PC-9 (cell line): Measurements from ENCODE around the gene PET100.

Experiments
- EZH2 ChIP-seq: fragments of 200-600 bp; sonication (generic); IDR thresholded peaks from 2 replicates; pipeline ENCODE4 v1.8.0; 2017; ENCODE audit warnings: antibody characterized with exemption, low read depth
- TF ChIP-seq, protein P1 (sequence below): fragments of 200-600 bp; sonication (generic); conservative IDR thresholded peaks from 2 replicates; pipeline ENCODE4 v1.6.1; 2017; ENCODE audit warnings: mixed run types, antibody characterized with exemption, mild to moderate bottlenecking, moderate library complexity

DNA sequence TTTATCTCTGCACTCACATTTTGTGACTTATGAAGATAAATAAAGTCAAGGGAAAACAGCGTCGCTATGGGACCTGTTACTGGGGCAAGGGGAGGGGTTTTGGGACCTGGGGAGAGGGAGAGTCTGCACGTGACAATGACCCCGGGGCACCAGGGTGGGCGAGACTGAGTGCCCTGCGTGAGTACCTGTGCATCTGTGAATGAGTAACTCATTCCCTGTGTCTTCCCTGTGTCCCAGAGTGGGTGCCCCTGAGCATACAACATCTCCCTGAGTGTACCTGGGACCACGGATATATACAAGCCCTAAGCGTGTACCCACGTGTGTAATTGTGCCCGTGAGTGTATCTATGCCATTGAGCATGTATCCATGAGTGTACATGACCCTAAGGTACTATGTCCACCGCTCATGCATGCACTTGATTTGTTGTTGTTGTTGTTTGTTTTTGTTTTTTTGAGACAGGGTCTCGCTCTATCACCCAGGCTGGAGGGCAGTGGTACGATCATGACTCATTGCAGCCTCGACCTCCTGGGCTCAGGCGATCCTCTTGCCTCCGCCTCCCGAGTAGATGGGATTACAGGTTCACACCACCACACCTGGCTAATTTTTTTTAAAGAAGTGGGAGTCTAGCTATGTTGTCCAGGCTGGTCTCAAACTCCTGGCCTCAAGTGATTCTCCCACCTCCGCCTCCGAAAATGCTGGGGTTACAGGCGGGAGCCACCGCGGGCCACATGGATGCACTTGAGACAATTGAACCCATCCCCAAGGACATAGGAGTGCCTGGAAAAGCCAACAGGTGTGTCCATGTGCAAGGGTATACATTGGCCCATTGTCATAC, 50.4 kb downstream of the PET100 start:
- TF ChIP-seq, protein P1, sequence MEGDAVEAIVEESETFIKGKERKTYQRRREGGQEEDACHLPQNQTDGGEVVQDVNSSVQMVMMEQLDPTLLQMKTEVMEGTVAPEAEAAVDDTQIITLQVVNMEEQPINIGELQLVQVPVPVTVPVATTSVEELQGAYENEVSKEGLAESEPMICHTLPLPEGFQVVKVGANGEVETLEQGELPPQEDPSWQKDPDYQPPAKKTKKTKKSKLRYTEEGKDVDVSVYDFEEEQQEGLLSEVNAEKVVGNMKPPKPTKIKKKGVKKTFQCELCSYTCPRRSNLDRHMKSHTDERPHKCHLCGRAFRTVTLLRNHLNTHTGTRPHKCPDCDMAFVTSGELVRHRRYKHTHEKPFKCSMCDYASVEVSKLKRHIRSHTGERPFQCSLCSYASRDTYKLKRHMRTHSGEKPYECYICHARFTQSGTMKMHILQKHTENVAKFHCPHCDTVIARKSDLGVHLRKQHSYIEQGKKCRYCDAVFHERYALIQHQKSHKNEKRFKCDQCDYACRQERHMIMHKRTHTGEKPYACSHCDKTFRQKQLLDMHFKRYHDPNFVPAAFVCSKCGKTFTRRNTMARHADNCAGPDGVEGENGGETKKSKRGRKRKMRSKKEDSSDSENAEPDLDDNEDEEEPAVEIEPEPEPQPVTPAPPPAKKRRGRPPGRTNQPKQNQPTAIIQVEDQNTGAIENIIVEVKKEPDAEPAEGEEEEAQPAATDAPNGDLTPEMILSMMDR, result no peak
- TF ChIP-seq EZH2, result no peak
